CD4-positive, alpha-beta T cell (primary cell): Measurements from ENCODE around the gene PCDHB9. TPM values are rescaled to one million over a fixed set of nuclear protein-coding genes. Genes with fewer than 3 reads are reported as not detected.
A peak's percentile ranks its signal among the peaks of the same experiment; 100 is the strongest.
"Not testable (repeated sequence)": the region's sequence is repeated elsewhere in the genome, so short reads cannot be mapped to it uniquely, and the experiment has no call there.

Source experiments
- ATAC-seq: fragments of 200-7000 bp; cut with Tn5 transposase; one replicate; pipeline ENCODE4 v1.10.0; 2022; ENCODE audit warnings: mild to moderate bottlenecking; ENCODE audit not compliant: poor library complexity
- CTCF ChIA-PET: fragments of 350-600 bp; sonication (Branson Sonifier 250); formaldehyde crosslinking; loops from one replicate; lab custom pipeline; 2021; ENCODE audit warnings: antibody characterized with exemption, inconsistent platforms; lab: Charles Lee
- POLR2A ChIA-PET: fragments of 350-600 bp; sonication (Branson Sonifier 250); formaldehyde crosslinking; loops from one replicate; lab custom pipeline; 2021; ENCODE audit warnings: antibody characterized with exemption, inconsistent platforms; lab: Charles Lee
- DNase-seq, 14 experiments: peaks; one replicate each; pipeline ENCODE4 v3.0.0-alpha.2; 2013 to 2020; ENCODE audit warnings: mixed read lengths in 2 of 14
- H3K27ac ChIP-seq, 2 donors: one replicate each; pipeline versions ENCODE4 v1.5.1 to v1.7.0; 2013; ENCODE audit warnings: low read length in 2 of 2, low read depth in 1 of 2, mild to moderate bottlenecking in 1 of 2
- H3K27me3 ChIP-seq, 2 experiments: 1 replicate in 1 of 2; 2 replicates in 1 of 2; pipeline versions ENCODE4 v1.6.1 to v1.7.0; 2013; ENCODE audit warnings: low read length in 2 of 2, control low read depth in 1 of 2, mild to moderate bottlenecking in 1 of 2, moderate library complexity in 1 of 2; ENCODE audit not compliant: insufficient read depth in 2 of 2, control insufficient read depth in 1 of 2
- H3K36me3 ChIP-seq: one replicate; pipeline ENCODE4 v1.6.1; 2013; ENCODE audit warnings: low read length, control low read depth; ENCODE audit not compliant: insufficient read depth
- H3K4me1 ChIP-seq: one replicate; pipeline ENCODE4 v1.6.1; 2013; ENCODE audit warnings: low read length, control low read depth; ENCODE audit not compliant: insufficient read depth
- H3K4me3 ChIP-seq: one replicate; pipeline ENCODE4 v1.5.1; 2013; ENCODE audit warnings: mild to moderate bottlenecking, low read length, moderate library complexity
- H3K9me3 ChIP-seq, 2 experiments: 1 replicate in 1 of 2; 2 replicates in 1 of 2; pipeline versions ENCODE4 v1.6.1 to v1.7.0; 2013; ENCODE audit warnings: low read length in 2 of 2, mild to moderate bottlenecking in 2 of 2, control low read depth in 1 of 2, moderate library complexity in 1 of 2; ENCODE audit not compliant: control insufficient read depth in 1 of 2, insufficient read depth in 1 of 2
- H3K27ac Mint-ChIP-seq: one replicate; pipeline ENCODE4 v1.8.0; 2020; ENCODE audit warnings: mixed read lengths
- H3K27me3 Mint-ChIP-seq: one replicate; pipeline ENCODE4 v1.8.0; 2021; ENCODE audit warnings: mixed read lengths
- H3K36me3 Mint-ChIP-seq: one replicate; pipeline ENCODE4 v1.8.0; 2021; ENCODE audit warnings: low read depth, mixed read lengths
- H3K4me1 Mint-ChIP-seq: one replicate; pipeline ENCODE4 v1.8.0; 2021; ENCODE audit warnings: low read depth, mixed read lengths
- H3K4me3 Mint-ChIP-seq: one replicate; pipeline ENCODE4 v1.8.0; 2020; ENCODE audit warnings: mild to moderate bottlenecking, mixed read lengths
- H3K9me3 Mint-ChIP-seq: one replicate; pipeline ENCODE4 v1.8.0; 2020; ENCODE audit warnings: mixed read lengths
- intact Hi-C, 2 experiments: fragments of 100-400 bp; cut with DNase I in 1 of 2; cut with micrococcal nuclease in 1 of 2; formaldehyde crosslinking; loops; one replicate each; pipeline versions ENCODE4 v1.15.1 to v1.9.0; 2023 to 2025; cut with DNase I, micrococcal nuclease
- total RNA-seq, 174 experiments: library from RNA in 2 of 174; stranded (reverse) in 2 of 174; gene quantifications; one replicate each; pipeline ENCODE4 v1.2.3 and lab custom pipeline; 2021 to 2026
- TF ChIP-seq, protein P1 (sequence below): fragments of 200-600 bp; IDR thresholded peaks from one replicate; pipeline ENCODE4 v1.8.0; 2022; ENCODE audit warnings: antibody characterized with exemption, mild to moderate bottlenecking

PCDHB9 gene
- total RNA-seq, 2 experiments from 2014 or later: not detected

- DNase-seq: no peak
- Histone ChIP-seq H3K27me3 (peaks cover 11 to 15% of the 10 kb centered on the region in 2 experiments), H3K9me3 (peaks cover 8 to 31% of the 10 kb centered on the region in 2 experiments), H3K4me1 (no peaks in the 10 kb centered on the region), H3K36me3 (no peaks in the 10 kb centered on the region), H3K27ac (no peak overlapping the region), H3K4me3 (no peak overlapping the region)
- TF ChIP-seq, protein P1, sequence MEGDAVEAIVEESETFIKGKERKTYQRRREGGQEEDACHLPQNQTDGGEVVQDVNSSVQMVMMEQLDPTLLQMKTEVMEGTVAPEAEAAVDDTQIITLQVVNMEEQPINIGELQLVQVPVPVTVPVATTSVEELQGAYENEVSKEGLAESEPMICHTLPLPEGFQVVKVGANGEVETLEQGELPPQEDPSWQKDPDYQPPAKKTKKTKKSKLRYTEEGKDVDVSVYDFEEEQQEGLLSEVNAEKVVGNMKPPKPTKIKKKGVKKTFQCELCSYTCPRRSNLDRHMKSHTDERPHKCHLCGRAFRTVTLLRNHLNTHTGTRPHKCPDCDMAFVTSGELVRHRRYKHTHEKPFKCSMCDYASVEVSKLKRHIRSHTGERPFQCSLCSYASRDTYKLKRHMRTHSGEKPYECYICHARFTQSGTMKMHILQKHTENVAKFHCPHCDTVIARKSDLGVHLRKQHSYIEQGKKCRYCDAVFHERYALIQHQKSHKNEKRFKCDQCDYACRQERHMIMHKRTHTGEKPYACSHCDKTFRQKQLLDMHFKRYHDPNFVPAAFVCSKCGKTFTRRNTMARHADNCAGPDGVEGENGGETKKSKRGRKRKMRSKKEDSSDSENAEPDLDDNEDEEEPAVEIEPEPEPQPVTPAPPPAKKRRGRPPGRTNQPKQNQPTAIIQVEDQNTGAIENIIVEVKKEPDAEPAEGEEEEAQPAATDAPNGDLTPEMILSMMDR: no peak
- H3K27ac Mint-ChIP-seq: no peak overlapping the region
- ChIA-PET POLR2A (no interaction called here), CTCF (interaction anchor here (0.5 kb wide), 1 partner anchor 22 kb away, joined by 3 read pairs; no protein-coding TSS in a partner anchor)
- intact Hi-C loops: no loop called here
- peaks cover 73% of the 10 kb centered on the region for H3K27me3 Mint-ChIP-seq
- H3K4me1 Mint-ChIP-seq: peaks cover 5% of the 10 kb centered on the region
- no peak for ATAC-seq
- H3K9me3 Mint-ChIP-seq: peaks cover 12% of the 10 kb centered on the region
- H3K36me3 Mint-ChIP-seq: peaks cover 5% of the 10 kb centered on the region
- H3K4me3 Mint-ChIP-seq: peak overlapping the region; percentile 72
Observed at GRCh38 chr5:141150224-141150992, 36.6 kb upstream of the PCDHB9 start.

GRCh38 chr5:141150993-141151325, 36.0 kb upstream of the PCDHB9 start:
- H3K4me1 ChIP-seq: no peaks in the 10 kb centered on the region
- no peak overlapping the region for H3K27ac Mint-ChIP-seq
- H3K36me3 ChIP-seq: no peaks in the 10 kb centered on the region
- H3K36me3 Mint-ChIP-seq: peaks cover 5% of the 10 kb centered on the region
- H3K4me1 Mint-ChIP-seq: peaks cover 5% of the 10 kb centered on the region
- H3K27me3 Mint-ChIP-seq: peaks cover 76% of the 10 kb centered on the region
- peaks cover 12% of the 10 kb centered on the region for H3K9me3 Mint-ChIP-seq
- CTCF ChIA-PET: no interaction called here
- no peak overlapping the region for H3K4me3 ChIP-seq
- H3K9me3 ChIP-seq: peaks cover 8 to 33% of the 10 kb centered on the region in 2 experiments
- no peak overlapping the region for H3K4me3 Mint-ChIP-seq
- TF ChIP-seq, protein P1: no peak
- ATAC-seq (no peak), DNase-seq (no peak)
- H3K27ac ChIP-seq: no peak overlapping the region
- H3K27me3 ChIP-seq: peaks cover 17 to 20% of the 10 kb centered on the region in 2 experiments
- POLR2A ChIA-PET: no interaction called here
- intact Hi-C loops: no loop called here

DNA sequence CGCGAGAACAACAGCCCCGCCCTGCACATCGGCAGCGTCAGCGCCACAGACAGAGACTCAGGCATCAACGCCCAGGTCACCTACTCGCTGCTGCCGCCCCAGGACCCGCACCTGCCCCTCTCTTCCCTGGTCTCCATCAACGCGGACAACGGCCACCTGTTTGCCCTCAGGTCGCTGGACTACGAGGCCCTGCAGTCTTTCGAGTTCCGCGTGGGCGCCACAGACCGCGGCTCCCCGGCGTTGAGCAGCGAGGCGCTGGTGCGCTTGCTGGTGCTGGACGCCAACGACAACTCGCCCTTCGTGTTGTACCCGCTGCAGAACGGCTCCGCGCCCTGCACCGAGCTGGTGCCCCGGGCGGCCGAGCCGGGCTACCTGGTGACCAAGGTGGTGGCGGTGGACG, 35.3 kb upstream of the PCDHB9 start:
- H3K4me1 ChIP-seq, H3K4me3 ChIP-seq, H3K27ac Mint-ChIP-seq, H3K36me3 Mint-ChIP-seq, DNase-seq, CTCF ChIA-PET, H3K27ac ChIP-seq, H3K4me1 Mint-ChIP-seq, POLR2A ChIA-PET, H3K4me3 Mint-ChIP-seq, H3K36me3 ChIP-seq, ATAC-seq, intact Hi-C loops: not testable (repeated sequence)
- Histone ChIP-seq H3K27me3 (peaks cover 24 to 26% of the 10 kb centered on the region in 2 experiments), H3K9me3 (peaks cover 11 to 39% of the 10 kb centered on the region in 2 experiments)
- peaks cover 77% of the 10 kb centered on the region for H3K27me3 Mint-ChIP-seq
- peaks cover 19% of the 10 kb centered on the region for H3K9me3 Mint-ChIP-seq

- POLR2A ChIA-PET, H3K36me3 Mint-ChIP-seq, H3K4me1 ChIP-seq, CTCF ChIA-PET, H3K4me3 ChIP-seq, intact Hi-C loops, H3K4me3 Mint-ChIP-seq, DNase-seq, H3K27ac ChIP-seq, H3K27ac Mint-ChIP-seq, H3K36me3 ChIP-seq, ATAC-seq, H3K4me1 Mint-ChIP-seq: not testable (repeated sequence)
- peaks cover 82% of the 10 kb centered on the region for H3K27me3 Mint-ChIP-seq
- H3K9me3 Mint-ChIP-seq: peaks cover 20% of the 10 kb centered on the region
- H3K27me3 ChIP-seq: peaks cover 26 to 30% of the 10 kb centered on the region in 2 experiments
- peaks cover 16 to 41% of the 10 kb centered on the region in 2 experiments for H3K9me3 ChIP-seq
Observed at GRCh38 chr5:141152096-141152495, 34.9 kb upstream of the PCDHB9 start.
